IMR-90 (cell line): ENCODE results near the gene SCAF4. TPM values are rescaled to one million over a fixed set of nuclear protein-coding genes. Genes with fewer than 3 reads are reported as not detected.

ENCODE experiments used
- ATAC-seq: fragments of 200-7000 bp; cut with Tn5 transposase; 2 replicates; pipeline ENCODE4 v1.9.1; 2020; ENCODE audit warnings: low read depth, mild to moderate bottlenecking, moderate library complexity
- BruUV-seq: library from RNA; stranded (reverse); fragments of 400-500 nt; replicated peaks from 2 replicates; lab custom pipeline; 2021; lab: Mats Ljungman, UMichigan
- CTCF ChIA-PET: fragments of 300-600 bp; formaldehyde crosslinking; extraction: SDS; loops from one replicate; lab custom pipeline; 2021; ENCODE audit warnings: antibody characterized with exemption; lab: Yijun Ruan, JAX
- POLR2A ChIA-PET: fragments of 300-600 bp; sonication (Branson Sonifier 250); formaldehyde crosslinking; loops from one replicate; lab custom pipeline; 2022; ENCODE audit warnings: antibody characterized with exemption; ENCODE audit not compliant: unreplicated experiment; lab: Charles Lee
- DNase-seq: peaks from one replicate; pipeline ENCODE4 v3.0.0; 2013
- H2AFZ ChIP-seq: replicated peaks from 2 replicates; pipeline ENCODE3; 2013; ENCODE audit warnings: low read length, mild to moderate bottlenecking; ENCODE audit not compliant: poor library complexity
- H2AK5ac ChIP-seq: 2 replicates; pipeline ENCODE4 v1.6.1; 2013; ENCODE audit warnings: low read depth, low read length, inconsistent platforms
- H2AK9ac ChIP-seq: replicated peaks from 2 replicates; pipeline ENCODE3; 2013; ENCODE audit warnings: mild to moderate bottlenecking, low read depth, low read length, moderate library complexity; ENCODE audit not compliant: poor library complexity
- H2BK120ac ChIP-seq: 2 replicates; pipeline ENCODE4 v1.6.1; 2013; ENCODE audit warnings: low read depth, low read length, inconsistent platforms
- H2BK15ac ChIP-seq: 3 replicates; pipeline ENCODE4 v1.6.1; 2013; ENCODE audit warnings: low read depth, low read length, inconsistent platforms
- H2BK20ac ChIP-seq: 2 replicates; pipeline ENCODE4 v1.6.1; 2013; ENCODE audit warnings: low read depth, mild to moderate bottlenecking, inconsistent platforms, low read length, moderate library complexity
- H2BK5ac ChIP-seq: 2 replicates; pipeline ENCODE4 v1.6.1; 2013; ENCODE audit warnings: mild to moderate bottlenecking, low read depth, low read length, inconsistent platforms; ENCODE audit not compliant: poor library complexity, severe bottlenecking
- H3K14ac ChIP-seq: replicated peaks from 2 replicates; pipeline ENCODE4 v1.6.1; 2013; ENCODE audit warnings: low read depth, low read length, inconsistent platforms
- H3K18ac ChIP-seq: 2 replicates; pipeline ENCODE4 v1.6.1; 2013; ENCODE audit warnings: low read depth, low read length, control low read depth
- H3K23ac ChIP-seq: 2 replicates; pipeline ENCODE4 v1.6.1; 2013; ENCODE audit warnings: low read depth, low read length, inconsistent platforms
- H3K27ac ChIP-seq: 2 replicates; pipeline ENCODE4 v1.5.1; 2013; ENCODE audit warnings: mild to moderate bottlenecking, control low read depth, low read length; ENCODE audit not compliant: insufficient read depth
- H3K27me3 ChIP-seq: 2 replicates; pipeline ENCODE4 v1.6.1; 2013; ENCODE audit warnings: low read length; ENCODE audit not compliant: control insufficient read depth, insufficient read depth
- H3K36me3 ChIP-seq: 2 replicates; pipeline ENCODE4 v1.6.1; 2013; ENCODE audit warnings: low read length, mixed read lengths; ENCODE audit not compliant: control insufficient read depth, insufficient read depth
- H3K4ac ChIP-seq: 2 replicates; pipeline ENCODE4 v1.6.1; 2013; ENCODE audit warnings: low read depth, low read length, inconsistent platforms
- H3K4me1 ChIP-seq: 2 replicates; pipeline ENCODE4 v1.6.1; 2013; ENCODE audit warnings: low read length, mixed read lengths; ENCODE audit not compliant: control insufficient read depth, insufficient read depth
- H3K4me2 ChIP-seq: 2 replicates; pipeline ENCODE4 v1.6.1; 2013; ENCODE audit warnings: low read depth, mild to moderate bottlenecking, control low read depth, low read length, moderate library complexity
- H3K4me3 ChIP-seq: 2 replicates; pipeline ENCODE4 v1.5.1; 2013; ENCODE audit warnings: low read depth, mild to moderate bottlenecking, control low read depth, low read length, moderate library complexity; ENCODE audit not compliant: insufficient read depth
- H3K56ac ChIP-seq: 2 replicates; pipeline ENCODE4 v1.6.1; 2013; ENCODE audit warnings: low read length, inconsistent platforms; ENCODE audit not compliant: insufficient read depth; ENCODE audit errors: extremely low read depth
- H3K79me1 ChIP-seq, 2 experiments: 2 replicates each; pipeline ENCODE4 v1.6.1; 2013; ENCODE audit warnings: low read length in 2 of 2, inconsistent platforms in 1 of 2, low read depth in 1 of 2
- H3K9ac ChIP-seq: 2 replicates; pipeline ENCODE4 v1.6.1; 2013; ENCODE audit warnings: low read depth, low read length, control low read depth
- H3K9me1 ChIP-seq: 2 replicates; pipeline ENCODE4 v1.6.1; 2013; ENCODE audit warnings: low read length, inconsistent platforms; ENCODE audit not compliant: insufficient read depth
- H3K9me3 ChIP-seq: 2 replicates; pipeline ENCODE4 v1.6.1; 2013; ENCODE audit warnings: low read length; ENCODE audit not compliant: control insufficient read depth, insufficient read depth
- H4K20me1 ChIP-seq: 2 replicates; pipeline ENCODE4 v1.6.1; 2013; ENCODE audit warnings: low read length, inconsistent platforms; ENCODE audit not compliant: insufficient read depth
- H4K5ac ChIP-seq: 2 replicates; pipeline ENCODE4 v1.6.1; 2013; ENCODE audit warnings: mild to moderate bottlenecking, low read depth, low read length, control low read depth
- H4K8ac ChIP-seq, 2 experiments: 2 replicates each; pipeline ENCODE4 v1.6.1; 2013; ENCODE audit warnings: low read depth in 2 of 2, low read length in 2 of 2, control low read depth in 1 of 2, inconsistent platforms in 1 of 2
- H4K91ac ChIP-seq: 2 replicates; pipeline ENCODE4 v1.6.1; 2013; ENCODE audit warnings: low read depth, low read length, inconsistent platforms; ENCODE audit not compliant: insufficient read depth
- BHLHE40 ChIP-seq: fragments of 150-350 bp; IDR thresholded peaks from 2 replicates; pipeline ENCODE4 v1.6.1; 2016; ENCODE audit warnings: mild to moderate bottlenecking, low read depth, low read length
- CHD1 ChIP-seq: IDR thresholded peaks from 2 replicates; pipeline ENCODE4 v1.6.1; 2012; ENCODE audit warnings: low read depth, low read length, improper control_type of control experiment
- ELK1 ChIP-seq: fragments of 150-350 bp; IDR thresholded peaks from 2 replicates; pipeline ENCODE4 v1.6.1; 2016; ENCODE audit warnings: low read depth, mild to moderate bottlenecking, low read length, moderate library complexity, borderline replicate concordance
- FOS ChIP-seq: fragments of 150-350 bp; IDR thresholded peaks from 2 replicates; pipeline ENCODE4 v1.6.1; 2016; ENCODE audit warnings: low read depth, low read length
- MAZ ChIP-seq: IDR thresholded peaks from 2 replicates; pipeline ENCODE4 v1.6.1; 2012; ENCODE audit warnings: low read depth, mild to moderate bottlenecking, low read length, improper control_type of control experiment, moderate library complexity, borderline replicate concordance
- MXI1 ChIP-seq: IDR thresholded peaks from 2 replicates; pipeline ENCODE4 v1.6.1; 2012; ENCODE audit warnings: low read depth, mild to moderate bottlenecking, low read length, moderate library complexity, borderline replicate concordance
- NFE2L2 ChIP-seq: fragments of 150-350 bp; IDR thresholded peaks from 2 replicates; pipeline ENCODE4 v1.6.1; 2016; ENCODE audit warnings: low read depth, mild to moderate bottlenecking, low read length
- POLR2A ChIP-seq: IDR thresholded peaks from 2 replicates; pipeline ENCODE4 v1.6.1; 2012; ENCODE audit warnings: mild to moderate bottlenecking, low read depth, low read length
- WGBS, 2 experiments: methylation state at CpG; one replicate each; pipeline versions ENCODE4 v1.1.5 to v1.1.7; 2013; ENCODE audit warnings: missing lambda C conversion rate in 2 of 2; ENCODE audit not compliant: insufficient read length in 1 of 2; ENCODE audit errors: extremely low coverage in 2 of 2; 5-methylcytosine and 5-hydroxymethylcytosine counted together
- dilution Hi-C: fragments of 300-500 bp; cut with HindIII; formaldehyde crosslinking; loops from one replicate; pipeline ENCODE4 v1.14.3; 2018; ENCODE audit warnings: low sequenced_read_pairs; ENCODE audit not compliant: unreplicated experiment
- in situ Hi-C: fragments of 300-500 bp; cut with MboI; formaldehyde crosslinking; loops from 3 replicates; pipeline ENCODE4 v1.14.3; 2019; ENCODE audit warnings: low sequenced_read_pairs, inconsistent platforms, mixed read lengths
- intact Hi-C: fragments of 100-400 bp; cut with micrococcal nuclease; formaldehyde crosslinking; loops from 2 replicates; pipeline ENCODE4 v1.10.0; 2022
- polyA plus RNA-seq, 3 experiments: library from polyadenylated mRNA; depleted of rRNA; stranded (reverse); fragments of >200 nt; gene quantifications; 2 replicates each; pipeline ENCODE4 v1.2.3, GENCODE V29; 2012; ENCODE audit warnings: low replicate concordance in 1 of 3
- total RNA-seq: library from RNA; depleted of rRNA; stranded (reverse); fragments of >200 nt; gene quantifications from 2 replicates; pipeline ENCODE4 v1.2.3, GENCODE V29; 2012

SCAF4 gene
- total and polyA plus RNA-seq, 2 of the 4 experiments (the other 2 are of a cell fraction): 2.7 to 12.1 TPM

DNA sequence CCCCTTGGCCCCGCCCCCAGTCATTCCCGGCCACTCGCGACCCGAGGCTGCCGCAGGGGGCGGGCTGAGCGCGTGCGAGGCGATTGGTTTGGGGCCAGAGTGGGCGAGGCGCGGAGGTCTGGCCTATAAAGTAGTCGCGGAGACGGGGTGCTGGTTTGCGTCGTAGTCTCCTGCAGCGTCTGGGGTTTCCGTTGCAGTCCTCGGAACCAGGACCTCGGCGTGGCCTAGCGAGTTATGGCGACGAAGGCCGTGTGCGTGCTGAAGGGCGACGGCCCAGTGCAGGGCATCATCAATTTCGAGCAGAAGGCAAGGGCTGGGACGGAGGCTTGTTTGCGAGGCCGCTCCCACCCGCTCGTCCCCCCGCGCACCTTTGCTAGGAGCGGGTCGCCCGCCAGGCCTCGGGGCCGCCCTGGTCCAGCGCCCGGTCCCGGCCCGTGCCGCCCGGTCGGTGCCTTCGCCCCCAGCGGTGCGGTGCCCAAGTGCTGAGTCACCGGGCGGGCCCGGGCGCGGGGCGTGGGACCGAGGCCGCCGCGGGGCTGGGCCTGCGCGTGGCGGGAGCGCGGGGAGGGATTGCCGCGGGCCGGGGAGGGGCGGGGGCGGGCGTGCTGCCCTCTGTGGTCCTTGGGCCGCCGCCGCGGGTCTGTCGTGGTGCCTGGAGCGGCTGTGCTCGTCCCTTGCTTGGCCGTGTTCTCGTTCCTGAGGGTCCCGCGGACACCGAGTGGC is 72.2 kb downstream of the SCAF4 start, which contains the start of gene SOD1:
Gene SOD1 (plus strand): TSS at position 158 of the 723 bp plus-strand sequence. CDS start 77 bp downstream, at position 235.
- Histone ChIP-seq H3K4me3 (peak within 1 kb of the TSS; percentile 87), H2BK5ac (peak within 1 kb of the TSS; percentile 83), H3K18ac (peak within 1 kb of the TSS; percentile 81), H2AK9ac (peak within 1 kb of the TSS; percentile 95), H3K79me1 (peaks cover 6 to 35% of the 10 kb centered on the region in 2 experiments; a peak in 3 of 4 replicates), H4K20me1 (peaks cover 26% of the 10 kb centered on the region; the same call in 1 of the 2 replicates), H3K4me2 (peak within 1 kb of the TSS; percentile 91), H3K14ac (peak within 1 kb of the TSS; percentile 97), H3K56ac (peak within 1 kb of the TSS; percentile 43; the same call in 1 of the 2 replicates), H3K9me1 (no peaks in the 10 kb centered on the region; the same call in 1 of the 2 replicates), H2AK5ac (peak within 1 kb of the TSS; percentile 86), H3K9me3 (no peaks in the 10 kb centered on the region), H4K5ac (peak within 1 kb of the TSS; percentile 79; the same call in 1 of the 2 replicates), H4K91ac (peak within 1 kb of the TSS; percentile 59), H3K4ac (peak within 1 kb of the TSS; percentile 97), H2BK20ac (0 out of 2 replicates have a peak within 1 kb of the TSS, but pooled peaks have one; percentile 27), H3K27ac (peak within 1 kb of the TSS; percentile 94), H2AFZ (peak within 1 kb of the TSS; percentile 97), H3K27me3 (no peaks in the 10 kb centered on the region), H2BK120ac (peak within 1 kb of the TSS; percentile 44; the same call in 1 of the 2 replicates), H3K4me1 (no peaks in the 10 kb centered on the region; the same call in 1 of the 2 replicates), H3K9ac (peak within 1 kb of the TSS; percentile 95), H4K8ac (peak within 1 kb of the TSS; percentile 21 to 88; a peak in 3 of 4 replicates), H3K36me3 (peaks cover 10% of the 10 kb centered on the region), H3K23ac (peak within 1 kb of the TSS; percentile 92), H2BK15ac (0 out of 3 replicates have a peak within 1 kb of the TSS, but pooled peaks have one; percentile 16)
- BruUV-seq: no TSS peak
- DNase-seq (peak; percentile 89), ATAC-seq (peak; percentile 96)
- POLR2A ChIA-PET: no interaction called here
- TF ChIP-seq POLR2A: peak; percentile 98
- no peak for TF ChIP-seq ELK1
- no peak for TF ChIP-seq FOS
- peak; percentile 88; the same call in 1 of the 2 replicates for TF ChIP-seq CHD1
- peak; percentile 55 for TF ChIP-seq BHLHE40
- TF ChIP-seq MAZ: peak; percentile 73
- peak; percentile 72; the same call in 1 of the 2 replicates for TF ChIP-seq MXI1
- TF ChIP-seq NFE2L2: peak; percentile 62
- WGBS, 2 experiments: 0% methylated on average over 51 of the region's 87 CpGs; no CpG with 5 or more reads in 1 of the 2 experiments
- in situ Hi-C loops: no loop called here
- CTCF ChIA-PET: no interaction called here
- dilution Hi-C loops: no loop called here
- intact Hi-C loops: no loop called here
